ENCODE results near the gene RGL1. TPM values are rescaled to one million over a fixed set of nuclear protein-coding genes. Genes with fewer than 3 reads are reported as not detected.

Gene RGL1
- total RNA-seq, 1 donor from 2014 or later, result 3.2 TPM

DNA sequence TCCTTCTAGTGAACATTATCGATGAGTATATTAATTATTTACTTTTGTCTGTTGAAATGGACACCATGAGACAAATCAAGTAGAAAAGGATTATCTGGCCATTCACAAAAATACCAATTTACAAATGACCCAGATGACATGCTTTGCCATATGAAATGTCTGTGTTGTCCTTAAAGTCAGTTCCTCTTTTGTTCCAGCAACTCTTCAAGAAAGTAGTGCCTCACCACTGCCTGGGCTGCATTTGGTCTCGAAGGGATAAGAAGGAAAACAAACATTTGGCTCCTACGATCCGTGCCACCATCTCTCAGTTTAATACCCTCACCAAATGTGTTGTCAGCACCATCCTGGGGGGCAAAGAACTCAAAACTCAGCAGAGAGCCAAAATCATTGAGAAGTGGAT lies 79.6 kb downstream of the RGL1 start:
- no peak for TF ChIP-seq CTCF (IDR thresholded peaks at IDR 0.05; ENCODE audit: insufficient read depth, low read length, poor library complexity, severe bottlenecking)
- Histone ChIP-seq H3K4me3 (ENCODE audit: low read depth, low read length) (no peak overlapping the region), H3K36me3 (ENCODE audit: control insufficient read depth, insufficient read depth, low read length) (no peaks in the 10 kb centered on the region), H3K27me3 (ENCODE audit: control insufficient read depth, insufficient read depth, low read length) (no peaks in the 10 kb centered on the region)
- no peak for DNase-seq (ENCODE audit: low read depth)

- Histone ChIP-seq H3K27me3 (ENCODE audit: control insufficient read depth, insufficient read depth, low read length) (no peaks in the 10 kb centered on the region), H3K36me3 (ENCODE audit: control insufficient read depth, insufficient read depth, low read length) (no peaks in the 10 kb centered on the region), H3K4me3 (ENCODE audit: low read depth, low read length) (no peak overlapping the region)
- TF ChIP-seq CTCF (IDR thresholded peaks at IDR 0.05; ENCODE audit: insufficient read depth, low read length, poor library complexity, severe bottlenecking), result no peak
- DNase-seq (ENCODE audit: low read depth), result no peak
Measured at GRCh38 chr1:183885142-183885735, 80.3 kb downstream of the RGL1 start.

DNA sequence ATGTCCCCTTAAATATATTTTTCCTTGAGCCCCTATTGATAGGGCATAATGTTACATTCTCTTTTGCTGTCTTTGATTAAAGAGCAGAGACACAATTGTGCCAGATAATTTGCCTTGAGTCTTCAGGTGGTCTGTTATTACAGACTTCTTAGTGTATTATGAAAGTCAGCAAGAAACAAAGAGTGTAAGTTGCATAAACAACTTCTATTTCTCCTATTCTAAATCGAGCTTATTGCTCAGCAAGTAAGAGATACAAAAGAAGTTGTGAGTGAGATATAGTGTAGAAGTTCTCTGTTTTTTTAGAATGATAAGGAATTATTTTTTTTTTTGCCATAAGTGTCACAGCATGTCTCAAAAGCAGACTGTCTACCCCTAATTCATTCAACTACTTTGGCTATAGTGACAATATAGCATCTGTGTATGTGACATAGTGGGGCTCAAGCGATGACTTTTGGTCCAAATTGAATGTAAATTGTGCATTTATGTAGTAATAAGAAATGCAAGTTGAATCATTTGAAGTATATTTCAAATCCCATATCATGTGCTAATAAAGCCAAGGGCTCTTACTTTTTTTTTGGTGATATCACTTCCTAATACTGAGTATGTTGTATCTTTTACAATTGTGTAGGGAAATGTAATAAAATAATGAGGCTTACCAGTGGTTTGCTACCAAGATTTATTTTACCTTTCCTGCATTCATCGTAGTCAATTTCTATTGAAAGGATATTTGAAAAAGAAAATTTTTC lies 81.3 kb downstream of the RGL1 start:
- H3K36me3 ChIP-seq (ENCODE audit: control insufficient read depth, insufficient read depth, low read length), result no peaks in the 10 kb centered on the region
- no peaks in the 10 kb centered on the region for H3K27me3 ChIP-seq (ENCODE audit: control insufficient read depth, insufficient read depth, low read length)
- no peak for TF ChIP-seq CTCF (IDR thresholded peaks at IDR 0.05; ENCODE audit: insufficient read depth, low read length, poor library complexity, severe bottlenecking)
- no peak overlapping the region for H3K4me3 ChIP-seq (ENCODE audit: low read depth, low read length)
- no peak for DNase-seq (ENCODE audit: low read depth)

DNA sequence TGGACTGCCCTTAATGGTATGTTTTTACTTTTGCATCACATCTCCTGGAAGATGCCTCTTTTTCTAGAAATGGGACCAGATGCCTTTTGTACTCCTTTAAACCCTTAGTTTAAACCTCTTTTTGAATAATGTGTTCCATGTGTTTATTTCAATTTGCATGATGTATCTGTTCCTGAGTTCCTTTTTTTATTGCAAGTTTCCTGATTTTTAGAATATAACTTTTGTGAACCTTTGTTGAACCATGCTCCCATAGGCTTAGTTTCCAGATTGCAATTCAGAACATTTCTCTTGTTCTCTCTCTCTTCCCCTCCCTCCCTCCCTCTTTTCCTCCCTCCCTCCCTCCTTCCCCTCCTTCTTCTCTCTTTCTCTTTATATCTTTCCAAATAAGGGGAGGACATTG lies 81.9 kb downstream of the RGL1 start:
- no peaks in the 10 kb centered on the region for H3K36me3 ChIP-seq (ENCODE audit: control insufficient read depth, insufficient read depth, low read length)
- H3K4me3 ChIP-seq (ENCODE audit: low read depth, low read length), result no peak overlapping the region
- TF ChIP-seq CTCF (IDR thresholded peaks at IDR 0.05; ENCODE audit: insufficient read depth, low read length, poor library complexity, severe bottlenecking), result no peak
- no peaks in the 10 kb centered on the region for H3K27me3 ChIP-seq (ENCODE audit: control insufficient read depth, insufficient read depth, low read length)
- no peak for DNase-seq (ENCODE audit: low read depth)

GRCh38 chr1:183887826-183888819 lies 83.2 kb downstream of the RGL1 start:
- DNase-seq (ENCODE audit: low read depth), result no peak
- H3K4me3 ChIP-seq (ENCODE audit: low read depth, low read length), result no peak overlapping the region
- no peak for TF ChIP-seq CTCF (IDR thresholded peaks at IDR 0.05; ENCODE audit: insufficient read depth, low read length, poor library complexity, severe bottlenecking)
- no peaks in the 10 kb centered on the region for H3K27me3 ChIP-seq (ENCODE audit: control insufficient read depth, insufficient read depth, low read length)
- H3K36me3 ChIP-seq (ENCODE audit: control insufficient read depth, insufficient read depth, low read length), result no peaks in the 10 kb centered on the region
